ENCODE measurements around the gene RALGDS.

The RALGDS gene

GRCh38 chr9:133134388-133135145, 13.5 kb upstream of the RALGDS start:
- no peak for DNase-seq (ENCODE audit: low spot score)

- peak; percentile 98 for DNase-seq (ENCODE audit: low spot score)
Observed at GRCh38 chr9:133133681-133134387, 12.8 kb upstream of the RALGDS start.

GRCh38 chr9:133132174-133132573, 11.1 kb upstream of the RALGDS start:
- no peak for DNase-seq (ENCODE audit: low spot score)

- no peak for DNase-seq (ENCODE audit: low spot score)
Observed at GRCh38 chr9:133131506-133131905, 10.5 kb upstream of the RALGDS start.

GRCh38 chr9:133130685-133131244, 9.7 kb upstream of the RALGDS start:
- no peak for DNase-seq (ENCODE audit: low spot score)

GRCh38 chr9:133129001-133129795, 8.2 kb upstream of the RALGDS start:
- DNase-seq (ENCODE audit: low spot score), result no peak

- no peak for DNase-seq (ENCODE audit: low spot score)
Observed at GRCh38 chr9:133128152-133128551, 7.1 kb upstream of the RALGDS start.

- no peak for DNase-seq (ENCODE audit: low spot score)
Observed at GRCh38 chr9:133127340-133127981, 6.4 kb upstream of the RALGDS start.

- DNase-seq (ENCODE audit: low spot score), result no peak
Observed at GRCh38 chr9:133126697-133127339, 5.8 kb upstream of the RALGDS start.

GRCh38 chr9:133125941-133126696, 5.1 kb upstream of the RALGDS start:
- DNase-seq (ENCODE audit: low spot score), result no peak

- DNase-seq (ENCODE audit: low spot score), result no peak
Observed at GRCh38 chr9:133124907-133125275, 3.9 kb upstream of the RALGDS start.

- no peak for DNase-seq (ENCODE audit: low spot score)
Observed at GRCh38 chr9:133124123-133124906, 3.3 kb upstream of the RALGDS start.

- DNase-seq (ENCODE audit: low spot score), result peak; percentile 44
Observed at GRCh38 chr9:133122935-133123611, 2.0 kb upstream of the RALGDS start.

GRCh38 chr9:133122605-133122934, 1.5 kb upstream of the RALGDS start:
- no peak for DNase-seq (ENCODE audit: low spot score)

- DNase-seq (ENCODE audit: low spot score), result no peak
Observed at GRCh38 chr9:133121915-133122550, 993 bp upstream of the RALGDS start.

GRCh38 chr9:133120501-133121197, 391 bp downstream of the RALGDS start:
- DNase-seq (ENCODE audit: low spot score), result peak; percentile 35

GRCh38 chr9:133119846-133120500, 1.1 kb downstream of the RALGDS start:
- DNase-seq (ENCODE audit: low spot score), result peak; percentile 45

Measured in RKO (cell line).